H1 (cell line): ENCODE results near the gene HSCB. TPM values are rescaled to one million over a fixed set of nuclear protein-coding genes. Genes with fewer than 3 reads are reported as not detected.

Experiments used
- CTCF ChIA-PET: fragments of 300-600 bp; sonication (Branson Sonifier 250); formaldehyde crosslinking; loops from one replicate; lab custom pipeline; 2021; ENCODE audit not compliant: partially characterized antibody; lab: Charles Lee
- POLR2A ChIA-PET: fragments of 300-600 bp; sonication (Branson Sonifier 250); formaldehyde crosslinking; loops from one replicate; lab custom pipeline; 2021; ENCODE audit warnings: inconsistent platforms; ENCODE audit not compliant: partially characterized antibody; lab: Charles Lee
- DNase-seq, 2 experiments: peaks; one replicate each; pipeline versions ENCODE4 v3.0.0 to v3.0.0-alpha.2; 2010 to 2022; ENCODE audit warnings: low spot score in 2 of 2, low read depth in 1 of 2, mixed read lengths in 1 of 2
- FAIRE-seq: peaks from 2 replicates; lab custom pipeline; 2011; peaks lifted over from hg19 to GRCh38; lab: Jason Lieb, UNC
- H2AFZ ChIP-seq: 2 replicates; pipeline ENCODE4 v1.8.1; 2012; ENCODE audit warnings: low read length, inconsistent platforms
- H2AK5ac ChIP-seq: 2 replicates; pipeline ENCODE4 v1.6.1; 2013; ENCODE audit warnings: low read depth, low read length
- H2BK120ac ChIP-seq: replicated peaks from 2 replicates; pipeline ENCODE3; 2013; ENCODE audit warnings: low read depth, low read length, inconsistent platforms
- H2BK12ac ChIP-seq: 2 replicates; pipeline ENCODE4 v1.6.1; 2013; ENCODE audit warnings: low read depth, low read length
- H2BK15ac ChIP-seq: 2 replicates; pipeline ENCODE4 v1.6.1; 2013; ENCODE audit warnings: low read length
- H2BK20ac ChIP-seq: 2 replicates; pipeline ENCODE4 v1.6.1; 2013; ENCODE audit warnings: low read length
- H2BK5ac ChIP-seq: 2 replicates; pipeline ENCODE4 v1.6.1; 2013; ENCODE audit warnings: low read depth, low read length
- H3K14ac ChIP-seq: 2 replicates; pipeline ENCODE4 v1.6.1; 2013; ENCODE audit warnings: inconsistent platforms; ENCODE audit not compliant: insufficient read length
- H3K18ac ChIP-seq: 2 replicates; pipeline ENCODE4 v1.6.1; 2013; ENCODE audit warnings: low read length; ENCODE audit errors: extremely low read depth
- H3K23ac ChIP-seq: 2 replicates; pipeline ENCODE4 v1.6.1; 2013; ENCODE audit warnings: inconsistent platforms; ENCODE audit not compliant: insufficient read length
- H3K23me2 ChIP-seq: 2 replicates; pipeline ENCODE4 v1.6.1; 2013; ENCODE audit warnings: low read depth, low read length
- H3K27ac ChIP-seq: 2 replicates; pipeline ENCODE4 v1.6.1; 2011; ENCODE audit warnings: low read depth, low read length, inconsistent platforms
- H3K27me3 ChIP-seq, 4 experiments: replicated peaks in 1 of 4; 1 replicate in 1 of 4; 2 replicates in 3 of 4; pipeline versions ENCODE4 v1.6.1 to v1.8.1; 2011 to 2013; ENCODE audit warnings: low read length in 3 of 4, mild to moderate bottlenecking in 3 of 4, inconsistent platforms in 2 of 4, mixed read lengths in 2 of 4, moderate library complexity in 1 of 4; ENCODE audit not compliant: control insufficient read depth in 3 of 4, insufficient read depth in 3 of 4; ENCODE audit errors: extremely low read depth in 1 of 4
- H3K36me3 ChIP-seq, 4 experiments: 2 replicates each; pipeline versions ENCODE4 v1.6.1 to v1.8.1; 2011 to 2013; ENCODE audit warnings: mild to moderate bottlenecking in 4 of 4, low read length in 3 of 4, moderate library complexity in 2 of 4, control low read depth in 1 of 4, inconsistent platforms in 1 of 4; ENCODE audit not compliant: insufficient read depth in 4 of 4, control insufficient read depth in 2 of 4
- H3K4ac ChIP-seq: replicated peaks from 2 replicates; pipeline ENCODE3; 2013; ENCODE audit warnings: low read length, low read depth, mixed read lengths, inconsistent platforms; ENCODE audit not compliant: insufficient read length
- H3K4me1 ChIP-seq, 4 experiments: replicated peaks in 1 of 4; 1 replicate in 1 of 4; 2 replicates in 3 of 4; pipeline versions ENCODE4 v1.6.1 to v1.8.1; 2011 to 2013; ENCODE audit warnings: low read length in 3 of 4, inconsistent platforms in 2 of 4, mixed read lengths in 1 of 4; ENCODE audit not compliant: insufficient read depth in 4 of 4, control insufficient read depth in 3 of 4
- H3K4me2 ChIP-seq, 2 experiments: 2 replicates each; pipeline versions ENCODE4 v1.6.1 to v1.8.1; 2011 to 2013; ENCODE audit warnings: low read depth in 2 of 2, low read length in 2 of 2, control low read depth in 1 of 2, inconsistent platforms in 1 of 2, mild to moderate bottlenecking in 1 of 2; ENCODE audit not compliant: insufficient read depth in 1 of 2
- H3K4me3 ChIP-seq, 4 experiments: fragments of 200-600, 300-600 bp in 1 of 4; sonication (generic), shearing (Covaris generic), sonication (Bioruptor Twin) in 1 of 4; 2 replicates each; pipeline versions ENCODE4 v1.5.1 to v1.8.1; 2011 to 2016; ENCODE audit warnings: low read length in 4 of 4, low read depth in 3 of 4, control low read depth in 2 of 4, inconsistent platforms in 2 of 4, mild to moderate bottlenecking in 2 of 4, mixed read lengths in 1 of 4, moderate library complexity in 1 of 4; ENCODE audit not compliant: insufficient read depth in 2 of 4; ENCODE audit errors: extremely low read depth in 1 of 4
- H3K56ac ChIP-seq: replicated peaks from 2 replicates; pipeline ENCODE3; 2013; ENCODE audit warnings: low read depth, mild to moderate bottlenecking, mixed read lengths, low read length, inconsistent platforms; ENCODE audit not compliant: insufficient read length
- H3K79me1 ChIP-seq: 2 replicates; pipeline ENCODE4 v1.6.1; 2013; ENCODE audit warnings: low read depth, low read length, control low read depth
- H3K79me2 ChIP-seq, 2 experiments: 2 replicates each; pipeline versions ENCODE4 v1.6.1 to v1.8.1; 2012 to 2013; ENCODE audit warnings: low read length in 2 of 2, mild to moderate bottlenecking in 2 of 2, inconsistent platforms in 1 of 2; ENCODE audit not compliant: insufficient read depth in 2 of 2, control insufficient read depth in 1 of 2
- H3K9ac ChIP-seq, 4 experiments: replicated peaks in 1 of 4; 1 replicate in 1 of 4; 2 replicates in 3 of 4; pipeline versions ENCODE4 v1.6.1 to v1.8.1; 2011 to 2013; ENCODE audit warnings: low read depth in 3 of 4, low read length in 3 of 4, control low read depth in 2 of 4, mild to moderate bottlenecking in 2 of 4, moderate library complexity in 2 of 4, inconsistent platforms in 1 of 4; ENCODE audit errors: extremely low read depth in 1 of 4
- H3K9me3 ChIP-seq, 2 experiments: 2 replicates each; pipeline versions ENCODE4 v1.6.1 to v1.8.1; 2012 to 2013; ENCODE audit warnings: mild to moderate bottlenecking in 2 of 2, moderate library complexity in 2 of 2, control low read depth in 1 of 2, inconsistent platforms in 1 of 2, low read depth in 1 of 2, low read length in 1 of 2, mixed read lengths in 1 of 2; ENCODE audit not compliant: insufficient read depth in 2 of 2
- H4K20me1 ChIP-seq, 2 experiments: replicated peaks in 1 of 2; 2 replicates each; pipeline versions ENCODE3 to v1.8.1; 2011 to 2013; ENCODE audit warnings: inconsistent platforms in 2 of 2, low read length in 2 of 2, mild to moderate bottlenecking in 1 of 2; ENCODE audit not compliant: insufficient read depth in 2 of 2, control insufficient read depth in 1 of 2
- H4K5ac ChIP-seq: 2 replicates; pipeline ENCODE4 v1.6.1; 2013; ENCODE audit warnings: low read length, low read depth, mixed read lengths, inconsistent platforms; ENCODE audit not compliant: insufficient read length
- H4K8ac ChIP-seq: 2 replicates; pipeline ENCODE4 v1.8.0; 2013; ENCODE audit warnings: mild to moderate bottlenecking, moderate library complexity, low read length, inconsistent platforms; ENCODE audit not compliant: insufficient read depth; ENCODE audit errors: extremely low read depth
- H4K91ac ChIP-seq: replicated peaks from 2 replicates; pipeline ENCODE3; 2013; ENCODE audit warnings: low read length, mixed read lengths, inconsistent platforms; ENCODE audit not compliant: insufficient read length
- KDM1A ChIP-seq: fragments of 200-600, 300-600 bp; sonication (generic); IDR thresholded peaks from 2 replicates; pipeline ENCODE4 v1.7.1; 2016; ENCODE audit warnings: mild to moderate bottlenecking, low read length, borderline replicate concordance
- KDM4A ChIP-seq: IDR thresholded peaks from one replicate; pipeline ENCODE4 v1.7.1; 2012; ENCODE audit warnings: low read depth, mild to moderate bottlenecking, moderate library complexity, low read length, inconsistent platforms; ENCODE audit not compliant: severe bottlenecking
- NRF1 ChIP-seq: IDR thresholded peaks from 2 replicates; pipeline ENCODE4 v1.6.1; 2011; ENCODE audit warnings: mild to moderate bottlenecking, low read depth, low read length, improper control_type of control experiment
- PHF8 ChIP-seq: fragments of 200-600 bp; sonication (generic); conservative IDR thresholded peaks from 2 replicates; pipeline ENCODE4 v1.7.1; 2012; ENCODE audit warnings: low read depth, mild to moderate bottlenecking, inconsistent platforms, low read length, moderate library complexity
- TAF7 ChIP-seq: optimal IDR thresholded peaks from 2 replicates; pipeline ENCODE3; 2011; ENCODE audit warnings: low read depth, mild to moderate bottlenecking, inconsistent platforms, low read length, moderate library complexity, borderline replicate concordance
- TBP ChIP-seq: IDR thresholded peaks from 2 replicates; pipeline ENCODE4 v1.6.1; 2011; ENCODE audit warnings: low read depth, low read length, improper control_type of control experiment
- WGBS, 2 experiments: shearing (Covaris generic) in 1 of 2; methylation state at CpG; one replicate each; pipeline versions ENCODE4 v1.1.6 to v1.1.7; 2013 to 2015; ENCODE audit warnings: low lambda C conversion rate in 2 of 2, mixed read lengths in 2 of 2, inconsistent platforms in 1 of 2, low coverage in 1 of 2, missing lambda C conversion rate in 1 of 2; ENCODE audit not compliant: insufficient replicate concordance in 2 of 2, insufficient coverage in 1 of 2, insufficient read length in 1 of 2; ENCODE audit errors: extremely low coverage in 1 of 2, missing lambda C conversion rate in 1 of 2; 5-methylcytosine and 5-hydroxymethylcytosine counted together
- long read RNA-seq, 2 experiments: library from RNA in 1 of 2; library from capped mRNA in 1 of 2; stranded (forward); transcript quantifications; one replicate each; pipeline ENCODE4 v2.0.0, GENCODE V29; 2021; ENCODE audit warnings: inconsistent platforms in 1 of 2
- polyA minus RNA-seq, 3 experiments: library from RNA; depleted of rRNA, polyadenylated mRNA; stranded (reverse); fragments of >200 nt; gene quantifications; 1 replicate in 2 of 3; 2 replicates in 1 of 3; pipeline ENCODE4 v1.2.3, GENCODE V29; 2011
- polyA plus RNA-seq, 7 experiments: library from polyadenylated mRNA; depleted of rRNA in 3 of 7; stranded (reverse) in 5 of 7; unstranded in 2 of 7; fragments of >200 nt in 5 of 7; fragments of 200-250 nt in 2 of 7; gene quantifications; 1 replicate in 5 of 7; 2 replicates in 1 of 7; 4 replicates in 1 of 7; pipeline versions ENCODE4 v1.2.1 to v1.2.3, GENCODE V29; 2011 to 2013; ENCODE audit warnings: missing spikeins in 2 of 7, mixed read lengths in 2 of 7
- total RNA-seq: library from RNA; stranded (reverse); fragmentation: NEBNext Ultra II Directional; extraction: Animal tissue kit (Norgen Biotek cat#: 25700); gene quantifications from 2 replicates; pipeline ENCODE4 v1.2.1, GENCODE V29; 2021

The HSCB gene, protein sequence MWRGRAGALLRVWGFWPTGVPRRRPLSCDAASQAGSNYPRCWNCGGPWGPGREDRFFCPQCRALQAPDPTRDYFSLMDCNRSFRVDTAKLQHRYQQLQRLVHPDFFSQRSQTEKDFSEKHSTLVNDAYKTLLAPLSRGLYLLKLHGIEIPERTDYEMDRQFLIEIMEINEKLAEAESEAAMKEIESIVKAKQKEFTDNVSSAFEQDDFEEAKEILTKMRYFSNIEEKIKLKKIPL
- total RNA-seq (15.4 and 16.6 TPM in 2 replicates), polyA plus RNA-seq (2011; rRNA removed) (14.7 and 16.1 TPM in 2 replicates), polyA minus RNA-seq (2011; rRNA and poly(A)+ RNA removed) (4.6 and 6.5 TPM in 2 replicates)
- 16.7 TPM for polyA plus RNA-seq (2011; cell fraction: cytosol; rRNA removed)
- 8.7 TPM for polyA plus RNA-seq (2011; cell fraction: nucleus; rRNA removed)
- 14.1 to 21.6 TPM (median 18.6 TPM) in 4 replicates for polyA plus RNA-seq (2012, experiment 1 of 2)
- 11.8 TPM for polyA plus RNA-seq (2012, experiment 2 of 2)
- polyA plus RNA-seq (2013, experiment 1 of 2), result 16.3 TPM
- polyA plus RNA-seq (2013, experiment 2 of 2), result 15.3 TPM
- 2.5 TPM for polyA minus RNA-seq (2011; cell fraction: cytosol; rRNA and poly(A)+ RNA removed)
- polyA minus RNA-seq (2011; cell fraction: nucleus; rRNA and poly(A)+ RNA removed), result 10.3 TPM
- long read RNA-seq, experiment 1, partial matches to known transcripts, result 2 of 11 reads
- long read RNA-seq, experiment 1, other reads (novel, unspliced or antisense), result 5 of 11 reads
- long read RNA-seq, experiment 2, transcript HSCB-201 (6 exons, 1,114 nt), result major isoform, 13 of 43 reads
- long read RNA-seq, experiment 2, partial matches to known transcripts, result 7 of 43 reads
- long read RNA-seq, experiment 2, other reads (novel, unspliced or antisense), result 15 of 43 reads

DNA sequence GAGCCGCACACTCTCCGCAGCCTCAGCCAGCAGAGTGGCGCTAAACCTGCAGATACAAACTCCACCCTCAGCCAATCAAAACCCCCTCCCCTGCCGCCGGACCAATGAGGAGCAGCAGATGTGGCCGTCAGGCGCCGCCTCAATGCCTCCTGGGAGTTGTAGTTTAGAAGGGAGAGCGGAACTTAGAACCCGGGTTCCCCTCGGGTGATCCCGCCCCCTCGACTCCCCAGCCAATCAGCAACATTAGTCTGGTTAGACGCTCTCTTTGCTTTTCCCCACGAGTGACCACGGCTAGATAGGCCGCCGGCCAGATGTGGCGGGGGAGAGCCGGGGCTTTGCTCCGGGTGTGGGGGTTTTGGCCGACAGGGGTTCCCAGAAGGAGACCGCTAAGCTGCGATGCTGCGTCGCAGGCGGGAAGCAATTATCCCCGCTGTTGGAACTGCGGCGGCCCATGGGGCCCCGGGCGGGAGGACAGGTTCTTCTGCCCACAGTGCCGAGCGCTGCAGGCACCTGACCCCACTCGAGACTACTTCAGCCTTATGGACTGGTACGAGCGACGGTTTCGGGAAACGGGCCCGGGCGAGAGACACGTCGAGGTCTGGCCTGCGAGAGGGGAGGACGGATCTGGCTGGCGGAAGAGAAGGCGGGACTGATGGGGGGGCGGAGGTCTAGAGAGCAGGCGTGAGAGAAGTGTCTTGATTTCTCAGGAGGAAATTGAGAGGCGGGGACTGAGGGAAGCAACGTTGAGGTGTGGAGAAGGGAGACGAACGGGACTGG, at the start of gene HSCB, which contains the start of gene CHEK2:
HSCB (plus strand) TSS at position 255 of the 777 bp plus-strand sequence; CDS start at position 312, 57 bp downstream.
CHEK2 (minus strand) TSS at position 36 of the 777 bp plus-strand sequence. CDS start 7,099 bp downstream, outside the sequence.
- no peaks in the 10 kb centered on the region for H3K27me3 ChIP-seq
- 1% methylated on average over 39 of the region's 54 CpGs; no CpG with 5 or more reads in 1 of the 2 experiments for WGBS, 2 experiments
- H2BK20ac ChIP-seq, result no peak within 1 kb of the TSS
- H3K9ac ChIP-seq, result peak within 1 kb of the TSS in 3 of 4 experiments; percentile 68 to 83 (median 72); a peak in 6 of 7 replicates
- H3K4me3 ChIP-seq, result peak within 1 kb of the TSS; percentile 91 to 98 (median 92)
- POLR2A ChIA-PET, result interaction anchor here (0.6 to 3.7 kb wide), 12 partner anchors 8 to 330 kb away, joined by 3 to 15 read pairs (median 3); no protein-coding TSS in a partner anchor
- peak within 1 kb of the TSS; percentile 99 for H4K91ac ChIP-seq
- H2AFZ ChIP-seq, result peak within 1 kb of the TSS; percentile 47
- H4K8ac ChIP-seq, result peak within 1 kb of the TSS; percentile 97
- no peak within 1 kb of the TSS for H2BK15ac ChIP-seq
- H4K20me1 ChIP-seq, result peaks cover 0 to 9% of the 10 kb centered on the region in 2 experiments
- CTCF ChIA-PET, result interaction anchor here (0.6 to 1.5 kb wide), 3 partner anchors 34 to 443 kb away, joined by 3 to 5 read pairs (median 3); no protein-coding TSS in a partner anchor
- peaks cover 2% of the 10 kb centered on the region for H3K79me1 ChIP-seq
- peak within 1 kb of the TSS; percentile 63 for H2BK120ac ChIP-seq
- H3K79me2 ChIP-seq, result peaks cover 0 to 56% of the 10 kb centered on the region in 2 experiments; a peak in 3 of 4 replicates
- no peak within 1 kb of the TSS; the same call in 1 of the 2 replicates for H2AK5ac ChIP-seq
- H2BK5ac ChIP-seq, result peak within 1 kb of the TSS; percentile 87
- H3K23me2 ChIP-seq, result peaks cover 4% of the 10 kb centered on the region; the same call in 1 of the 2 replicates
- FAIRE-seq (peak; percentile 85), DNase-seq (peak; percentile 92 to 98)
- peak within 1 kb of the TSS; percentile 81 for H4K5ac ChIP-seq
- peak within 1 kb of the TSS; percentile 96 for H3K56ac ChIP-seq
- peaks cover 0 to 7% (median 3%) of the 10 kb centered on the region in 4 experiments; a peak in 3 of 7 replicates for H3K4me1 ChIP-seq
- H3K18ac ChIP-seq, result peak within 1 kb of the TSS; percentile 71; the same call in 1 of the 2 replicates
- H3K23ac ChIP-seq, result no peak within 1 kb of the TSS
- H3K4ac ChIP-seq, result peak within 1 kb of the TSS; percentile 63
- no peaks in the 10 kb centered on the region for H3K9me3 ChIP-seq
- no peak within 1 kb of the TSS for H3K14ac ChIP-seq
- peaks cover 11 to 33% (median 16%) of the 10 kb centered on the region in 4 experiments for H3K36me3 ChIP-seq
- peak within 1 kb of the TSS; percentile 61 for H3K27ac ChIP-seq
- peak within 1 kb of the TSS; percentile 74 to 83 for H3K4me2 ChIP-seq
- 0 out of 2 replicates have a peak within 1 kb of the TSS, but pooled peaks have one; percentile 50 for H2BK12ac ChIP-seq
- TF ChIP-seq NRF1, result no peak
- no peak for TF ChIP-seq TAF7
- TF ChIP-seq PHF8, result peak; percentile 73
- peak; percentile 88 for TF ChIP-seq TBP
- TF ChIP-seq KDM1A, result peak; percentile 53; the same call in 1 of the 2 replicates
- peak; percentile 81 for TF ChIP-seq KDM4A
